ENCODE data around the gene OPCML.

DNA sequence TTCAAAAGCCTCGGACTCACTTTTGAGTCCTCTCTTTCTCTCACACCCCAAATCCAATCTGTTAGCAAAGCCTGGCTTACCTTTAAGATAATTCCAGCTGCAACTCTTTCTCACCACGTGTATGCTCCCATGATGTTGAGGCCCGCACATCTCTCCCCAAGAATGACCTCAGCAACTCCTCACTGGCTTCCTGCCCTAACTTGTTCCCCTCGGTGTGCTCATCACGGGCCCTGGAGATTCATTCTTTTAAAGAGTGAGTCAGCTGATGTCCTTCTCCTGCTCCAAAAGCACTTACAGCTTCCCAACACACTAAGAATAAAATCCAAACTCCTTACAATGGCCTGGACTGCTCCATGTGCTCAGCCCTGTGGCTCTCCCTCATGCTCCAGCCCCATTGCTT, 1041.3 kb downstream of the OPCML start:
- TF ChIP-seq EZH2 (IDR thresholded peaks at IDR 0.05; ENCODE audit: low read length) (no peak), CTCF (optimal IDR thresholded peaks at IDR 0.05 in 1 of 3, IDR thresholded peaks at IDR 0.05 in 1 of 3, conservative IDR thresholded peaks at IDR 0.05 in 1 of 3; ENCODE audit: extremely low read depth in 1 of 3, insufficient read depth in 2 of 3, low read length in 3 of 3) (no peak)

Measured in keratinocyte (primary cell).